ENCODE measurements around the gene UTY. TPM values are rescaled to one million over a fixed set of nuclear protein-coding genes. Genes with fewer than 3 reads are reported as not detected.

UTY gene
- total and polyA plus RNA-seq, 2 of the 8 experiments (the other 6 are each of a cell fraction or from before 2014, with no cell fraction given): 7.2 to 20.4 TPM

GRCh38 chrY:13300795-13301194 lies 179.0 kb downstream of the UTY start:
- Histone ChIP-seq H2BK15ac (ENCODE audit: low read length) (no peak overlapping the region), H3K27me3 (replicated peaks in 1 of 4; ENCODE audit: control insufficient read depth in 3 of 4, extremely low read depth in 1 of 4, insufficient read depth in 3 of 4, low read length in 3 of 4) (no peaks in the 10 kb centered on the region), H2AK5ac (ENCODE audit: low read depth, low read length) (no peak overlapping the region), H3K14ac (ENCODE audit: insufficient read length) (no peak overlapping the region), H3K4me2 (ENCODE audit: insufficient read depth in 1 of 2, low read depth in 2 of 2, low read length in 2 of 2) (no peak overlapping the region), H3K79me1 (ENCODE audit: low read depth, low read length) (no peaks in the 10 kb centered on the region), H3K36me3 (ENCODE audit: control insufficient read depth in 2 of 4, insufficient read depth in 4 of 4, low read length in 3 of 4) (peaks cover 0 to 40% (median 2%) of the 10 kb centered on the region in 4 experiments; a peak in 5 of 8 replicates), H3K23ac (ENCODE audit: insufficient read length) (no peak overlapping the region), H3K27ac (ENCODE audit: low read depth, low read length) (no peak overlapping the region), H3K79me2 (ENCODE audit: control insufficient read depth in 1 of 2, insufficient read depth in 2 of 2, low read length in 2 of 2) (no peaks in the 10 kb centered on the region), H3K9me3 (ENCODE audit: insufficient read depth in 2 of 2, low read depth in 1 of 2, low read length in 1 of 2) (no peaks in the 10 kb centered on the region), H3K4me3 (ENCODE audit: extremely low read depth in 1 of 4, insufficient read depth in 2 of 4, low read depth in 3 of 4, low read length in 4 of 4) (no peak overlapping the region), H2BK20ac (ENCODE audit: low read length) (no peak overlapping the region), H2BK12ac (ENCODE audit: low read depth, low read length) (no peak overlapping the region), H3K4me1 (replicated peaks in 1 of 4; ENCODE audit: control insufficient read depth in 3 of 4, insufficient read depth in 4 of 4, low read length in 3 of 4) (peaks cover 0 to 3% (median under 1%) of the 10 kb centered on the region in 4 experiments; a peak in 3 of 7 replicates), H3K23me2 (ENCODE audit: low read depth, low read length) (no peaks in the 10 kb centered on the region), H4K8ac (ENCODE audit: extremely low read depth, insufficient read depth, low read length) (no peak overlapping the region), H2BK5ac (ENCODE audit: low read depth, low read length) (no peak overlapping the region), H3K18ac (ENCODE audit: extremely low read depth, low read length) (no peak overlapping the region), H3K56ac (replicated peaks; ENCODE audit: insufficient read length, low read depth, low read length) (no peak overlapping the region), H4K20me1 (replicated peaks in 1 of 2; ENCODE audit: control insufficient read depth in 1 of 2, insufficient read depth in 2 of 2, low read length in 2 of 2) (no peaks in the 10 kb centered on the region), H3K4ac (replicated peaks; ENCODE audit: insufficient read length, low read depth, low read length) (no peak overlapping the region), H3K9ac (replicated peaks in 1 of 4; ENCODE audit: extremely low read depth in 1 of 4, low read depth in 3 of 4, low read length in 3 of 4) (no peak overlapping the region), H2AFZ (ENCODE audit: low read length) (no peak overlapping the region), H4K5ac (ENCODE audit: insufficient read length, low read depth, low read length) (no peak overlapping the region), H4K91ac (replicated peaks; ENCODE audit: insufficient read length, low read length) (no peak overlapping the region), H2BK120ac (replicated peaks; ENCODE audit: low read depth, low read length) (no peak overlapping the region)
- FAIRE-seq (no peak), DNase-seq (ENCODE audit: low read depth in 1 of 2, low spot score in 2 of 2) (no peak)
- CTCF ChIA-PET (ENCODE audit: partially characterized antibody): no interaction called here
- WGBS, 2 experiments (ENCODE audit: extremely low coverage in 1 of 2, insufficient coverage in 1 of 2, insufficient read length in 1 of 2, insufficient replicate concordance in 2 of 2, low coverage in 1 of 2, low lambda C conversion rate in 2 of 2, missing lambda C conversion rate in 1 of 2): 76% methylated on average over 4 of the region's 4 CpGs; no CpG with 5 or more reads in 1 of the 2 experiments
- POLR2A ChIA-PET (ENCODE audit: partially characterized antibody): no interaction called here
- TF ChIP-seq POLR2AphosphoS5 (IDR thresholded peaks at IDR 0.05; ENCODE audit: low read depth, low read length) (no peak), ASH2L (IDR thresholded peaks at IDR 0.05; ENCODE audit: low read length) (no peak), TCF12 (IDR thresholded peaks at IDR 0.05; ENCODE audit: low read depth, low read length) (no peak), FOSL1 (IDR thresholded peaks at IDR 0.05; ENCODE audit: insufficient read depth, low read depth, low read length) (no peak), TEAD4 (IDR thresholded peaks at IDR 0.05; ENCODE audit: low read depth, low read length) (no peak), SUZ12 (IDR thresholded peaks at IDR 0.05; ENCODE audit: low read length) (no peak), SP4 (IDR thresholded peaks at IDR 0.05; ENCODE audit: low read length) (no peak), E2F6 (IDR thresholded peaks at IDR 0.05) (no peak), RXRA (IDR thresholded peaks at IDR 0.05; ENCODE audit: insufficient read depth, low read depth, low read length) (no peak), GTF2F1 (IDR thresholded peaks at IDR 0.05; ENCODE audit: borderline replicate concordance, low read depth, low read length) (no peak), ZNF274 (IDR thresholded peaks at IDR 0.05; ENCODE audit: borderline replicate concordance, extremely low read depth, low read length) (no peak), EZH2 (IDR thresholded peaks at IDR 0.05; ENCODE audit: low read depth, low read length, severe bottlenecking) (no peak), SAP30 (IDR thresholded peaks at IDR 0.05; ENCODE audit: insufficient read depth, insufficient replicate concordance, low read length) (no peak)

All from H1 (cell line).